ENCODE results near the gene HPS4.

- TF ChIP-seq EZH2phosphoT487 (IDR thresholded peaks at IDR 0.05; ENCODE audit: borderline replicate concordance, low read length) (no peak), CTCF (conservative IDR thresholded peaks at IDR 0.05; ENCODE audit: low read depth, low read length) (no peak), EZH2 (IDR thresholded peaks at IDR 0.05; ENCODE audit: low read length, unreplicated experiment) (no peak)
These were observed 32.3 kb upstream of the HPS4 start for GRCh38 chr22:26515931-26516330.

Measured in PC-3 (cell line).